Neural cell (in vitro differentiated cells): Measurements from ENCODE around the gene BABAM2. TPM values are rescaled to one million over a fixed set of nuclear protein-coding genes. Genes with fewer than 3 reads are reported as not detected.

Experiments used
- H2AFZ ChIP-seq: fragments of 200-600, 300-800 bp; sonication (generic), shearing (Covaris generic); 2 replicates; pipeline ENCODE4 v1.6.0; 2014; ENCODE audit warnings: low read depth, mild to moderate bottlenecking, antibody characterized with exemption, low read length, moderate library complexity
- H3F3A ChIP-seq: fragments of 200-600 bp; shearing (Covaris generic); 2 replicates; pipeline ENCODE4 v1.6.1; 2016; ENCODE audit warnings: mild to moderate bottlenecking, moderate library complexity, mixed read lengths, antibody characterized with exemption, low read length; ENCODE audit not compliant: insufficient read depth, poor library complexity, severe bottlenecking
- H3K27ac ChIP-seq: fragments of 200-600, 300-800 bp; sonication (generic), shearing (Covaris generic); 2 replicates; pipeline ENCODE4 v1.5.1; 2014; ENCODE audit warnings: mild to moderate bottlenecking, low read length, moderate library complexity
- H3K27me3 ChIP-seq: fragments of 300-800, 200-600 bp; sonication (generic), shearing (Covaris generic); 2 replicates; pipeline ENCODE4 v1.6.0; 2014; ENCODE audit warnings: mild to moderate bottlenecking, low read depth, low read length, moderate library complexity; ENCODE audit not compliant: insufficient read depth
- H3K36me3 ChIP-seq: fragments of 300-800, 200-600 bp; sonication (generic), shearing (Covaris generic); 2 replicates; pipeline ENCODE4 v1.5.1; 2014; ENCODE audit warnings: mild to moderate bottlenecking, antibody characterized with exemption, low read length, moderate library complexity; ENCODE audit not compliant: insufficient read depth
- H3K4me2 ChIP-seq: fragments of 300-800, 200-600 bp; sonication (generic), shearing (Covaris generic); 2 replicates; pipeline ENCODE4 v1.6.0; 2014; ENCODE audit warnings: mild to moderate bottlenecking, low read length
- H3K4me3 ChIP-seq: fragments of 300-800, 200-600 bp; sonication (generic), shearing (Covaris generic); 2 replicates; pipeline ENCODE4 v1.5.1; 2014; ENCODE audit warnings: mild to moderate bottlenecking, low read length, moderate library complexity
- H3K79me2 ChIP-seq: fragments of 200-600 bp; shearing (Covaris generic); replicated peaks from 2 replicates; pipeline ENCODE4 v1.6.0; 2014; ENCODE audit warnings: mild to moderate bottlenecking, low read length, moderate library complexity; ENCODE audit not compliant: insufficient read depth
- H3K9ac ChIP-seq: fragments of 300-800, 200-600 bp; sonication (generic), shearing (Covaris generic); 2 replicates; pipeline ENCODE4 v1.6.1; 2016; ENCODE audit warnings: mild to moderate bottlenecking, low read length, mixed read lengths
- H3K9me2 ChIP-seq: fragments of 200-600 bp; shearing (Covaris generic); 2 replicates; pipeline ENCODE4 v1.6.1; 2016; ENCODE audit warnings: mild to moderate bottlenecking, low read length, mixed read lengths; ENCODE audit not compliant: insufficient read depth
- H3K9me3 ChIP-seq: fragments of 200-600, 300-800 bp; sonication (generic), shearing (Covaris generic); 2 replicates; pipeline ENCODE4 v1.6.1; 2016; ENCODE audit warnings: mild to moderate bottlenecking, mixed run types, low read length, moderate library complexity, mixed read lengths
- H4K20me1 ChIP-seq: fragments of 200-600 bp; shearing (Covaris generic); 2 replicates; pipeline ENCODE4 v1.6.1; 2016; ENCODE audit warnings: mild to moderate bottlenecking, mixed run types; ENCODE audit not compliant: insufficient read depth
- EP300 ChIP-seq: fragments of 450-650 bp; conservative IDR thresholded peaks from 2 replicates; pipeline ENCODE4 v1.6.1; 2014; ENCODE audit warnings: antibody characterized with exemption, mild to moderate bottlenecking, moderate library complexity; ENCODE audit not compliant: poor library complexity, severe bottlenecking
- EZH2 ChIP-seq: fragments of 200-600, 300-800 bp; shearing (Covaris generic), sonication (generic); IDR thresholded peaks from 2 replicates; pipeline ENCODE4 v1.6.1; 2014; ENCODE audit warnings: antibody characterized with exemption, low read length, borderline replicate concordance, mild to moderate bottlenecking; ENCODE audit not compliant: insufficient read depth, poor library complexity, severe bottlenecking
- MXI1 ChIP-seq: fragments of 450-650 bp; conservative IDR thresholded peaks from 2 replicates; pipeline ENCODE4 v1.6.1; 2014; ENCODE audit warnings: antibody characterized with exemption, mild to moderate bottlenecking; ENCODE audit not compliant: poor library complexity, severe bottlenecking
- POLR2AphosphoS5 ChIP-seq: IDR thresholded peaks from 2 replicates; pipeline ENCODE4 v1.6.1; 2012
- RAD21 ChIP-seq: fragments of 450-650 bp; conservative IDR thresholded peaks from 2 replicates; pipeline ENCODE4 v1.6.1; 2014; ENCODE audit warnings: antibody characterized with exemption, mild to moderate bottlenecking, moderate library complexity
- SMC3 ChIP-seq: fragments of 450-650 bp; conservative IDR thresholded peaks from 2 replicates; pipeline ENCODE4 v1.6.1; 2014; ENCODE audit warnings: antibody characterized with exemption, mild to moderate bottlenecking, moderate library complexity; ENCODE audit not compliant: poor library complexity
- TAF1 ChIP-seq: IDR thresholded peaks from 2 replicates; pipeline ENCODE4 v1.6.1; 2012; ENCODE audit warnings: low read depth
- polyA plus RNA-seq: library from polyadenylated mRNA; depleted of rRNA; stranded (reverse); fragments of >200 nt; gene quantifications from 2 replicates; pipeline ENCODE4 v1.2.3, GENCODE V29; 2014
- TF ChIP-seq, protein P1 (sequence below): IDR thresholded peaks from 2 replicates; pipeline ENCODE4 v1.6.1; 2012; ENCODE audit warnings: borderline replicate concordance
- TF ChIP-seq, protein P2 (sequence below): fragments of 450-650 bp; IDR thresholded peaks from 2 replicates; pipeline ENCODE4 v1.5.1; 2014; ENCODE audit warnings: antibody characterized with exemption, mild to moderate bottlenecking, moderate library complexity; ENCODE audit not compliant: poor library complexity, severe bottlenecking

Gene BABAM2
- polyA plus RNA-seq, 1 donor from 2014 or later: 15.3 TPM

DNA sequence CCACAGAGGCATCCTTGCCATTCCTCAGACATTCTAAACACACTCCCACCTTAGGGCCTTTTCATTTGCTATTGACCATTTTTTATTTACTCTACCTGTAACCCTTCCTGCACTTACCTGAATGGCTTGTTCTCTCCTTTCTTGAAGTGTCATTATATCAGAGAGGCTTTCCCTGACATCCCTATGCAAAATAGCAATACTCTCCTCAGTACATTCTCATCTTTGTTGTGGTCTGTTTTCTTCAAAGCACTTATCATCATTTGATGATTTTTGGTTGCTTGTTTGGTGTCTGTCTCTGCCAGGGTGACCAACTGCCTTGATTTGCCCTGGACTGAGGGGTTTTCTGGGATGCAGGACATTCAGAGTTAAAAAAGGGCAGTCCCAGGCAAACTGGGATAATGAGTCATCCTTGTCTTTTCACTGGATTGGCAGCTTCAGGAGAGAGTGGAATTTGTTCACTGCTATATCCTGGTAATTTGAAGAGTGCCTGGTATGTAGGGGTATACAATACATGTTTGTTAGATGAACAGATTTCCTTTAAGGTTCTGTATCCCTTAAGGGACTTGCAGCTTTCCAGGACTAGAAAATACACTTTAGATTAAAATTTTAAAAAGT is 102.4 kb downstream of the BABAM2 start:
- no peak overlapping the region for H3K9ac ChIP-seq
- TF ChIP-seq TAF1 (no peak), SMC3 (no peak), EZH2 (no peak), RAD21 (no peak), MXI1 (no peak), POLR2AphosphoS5 (no peak), EP300 (no peak)
- TF ChIP-seq, protein P1, sequence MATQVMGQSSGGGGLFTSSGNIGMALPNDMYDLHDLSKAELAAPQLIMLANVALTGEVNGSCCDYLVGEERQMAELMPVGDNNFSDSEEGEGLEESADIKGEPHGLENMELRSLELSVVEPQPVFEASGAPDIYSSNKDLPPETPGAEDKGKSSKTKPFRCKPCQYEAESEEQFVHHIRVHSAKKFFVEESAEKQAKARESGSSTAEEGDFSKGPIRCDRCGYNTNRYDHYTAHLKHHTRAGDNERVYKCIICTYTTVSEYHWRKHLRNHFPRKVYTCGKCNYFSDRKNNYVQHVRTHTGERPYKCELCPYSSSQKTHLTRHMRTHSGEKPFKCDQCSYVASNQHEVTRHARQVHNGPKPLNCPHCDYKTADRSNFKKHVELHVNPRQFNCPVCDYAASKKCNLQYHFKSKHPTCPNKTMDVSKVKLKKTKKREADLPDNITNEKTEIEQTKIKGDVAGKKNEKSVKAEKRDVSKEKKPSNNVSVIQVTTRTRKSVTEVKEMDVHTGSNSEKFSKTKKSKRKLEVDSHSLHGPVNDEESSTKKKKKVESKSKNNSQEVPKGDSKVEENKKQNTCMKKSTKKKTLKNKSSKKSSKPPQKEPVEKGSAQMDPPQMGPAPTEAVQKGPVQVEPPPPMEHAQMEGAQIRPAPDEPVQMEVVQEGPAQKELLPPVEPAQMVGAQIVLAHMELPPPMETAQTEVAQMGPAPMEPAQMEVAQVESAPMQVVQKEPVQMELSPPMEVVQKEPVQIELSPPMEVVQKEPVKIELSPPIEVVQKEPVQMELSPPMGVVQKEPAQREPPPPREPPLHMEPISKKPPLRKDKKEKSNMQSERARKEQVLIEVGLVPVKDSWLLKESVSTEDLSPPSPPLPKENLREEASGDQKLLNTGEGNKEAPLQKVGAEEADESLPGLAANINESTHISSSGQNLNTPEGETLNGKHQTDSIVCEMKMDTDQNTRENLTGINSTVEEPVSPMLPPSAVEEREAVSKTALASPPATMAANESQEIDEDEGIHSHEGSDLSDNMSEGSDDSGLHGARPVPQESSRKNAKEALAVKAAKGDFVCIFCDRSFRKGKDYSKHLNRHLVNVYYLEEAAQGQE: no peak
- TF ChIP-seq, protein P2, sequence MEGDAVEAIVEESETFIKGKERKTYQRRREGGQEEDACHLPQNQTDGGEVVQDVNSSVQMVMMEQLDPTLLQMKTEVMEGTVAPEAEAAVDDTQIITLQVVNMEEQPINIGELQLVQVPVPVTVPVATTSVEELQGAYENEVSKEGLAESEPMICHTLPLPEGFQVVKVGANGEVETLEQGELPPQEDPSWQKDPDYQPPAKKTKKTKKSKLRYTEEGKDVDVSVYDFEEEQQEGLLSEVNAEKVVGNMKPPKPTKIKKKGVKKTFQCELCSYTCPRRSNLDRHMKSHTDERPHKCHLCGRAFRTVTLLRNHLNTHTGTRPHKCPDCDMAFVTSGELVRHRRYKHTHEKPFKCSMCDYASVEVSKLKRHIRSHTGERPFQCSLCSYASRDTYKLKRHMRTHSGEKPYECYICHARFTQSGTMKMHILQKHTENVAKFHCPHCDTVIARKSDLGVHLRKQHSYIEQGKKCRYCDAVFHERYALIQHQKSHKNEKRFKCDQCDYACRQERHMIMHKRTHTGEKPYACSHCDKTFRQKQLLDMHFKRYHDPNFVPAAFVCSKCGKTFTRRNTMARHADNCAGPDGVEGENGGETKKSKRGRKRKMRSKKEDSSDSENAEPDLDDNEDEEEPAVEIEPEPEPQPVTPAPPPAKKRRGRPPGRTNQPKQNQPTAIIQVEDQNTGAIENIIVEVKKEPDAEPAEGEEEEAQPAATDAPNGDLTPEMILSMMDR: no peak
- no peak overlapping the region for H3K4me3 ChIP-seq
- no peaks in the 10 kb centered on the region for H3K9me2 ChIP-seq
- no peaks in the 10 kb centered on the region for H3K79me2 ChIP-seq
- H3K27ac ChIP-seq: no peak overlapping the region
- no peaks in the 10 kb centered on the region for H4K20me1 ChIP-seq
- H3K27me3 ChIP-seq: no peaks in the 10 kb centered on the region
- no peaks in the 10 kb centered on the region for H3K9me3 ChIP-seq
- no peaks in the 10 kb centered on the region for H3F3A ChIP-seq
- no peak overlapping the region for H3K4me2 ChIP-seq
- H3K36me3 ChIP-seq: no peaks in the 10 kb centered on the region
- H2AFZ ChIP-seq: no peak overlapping the region

DNA sequence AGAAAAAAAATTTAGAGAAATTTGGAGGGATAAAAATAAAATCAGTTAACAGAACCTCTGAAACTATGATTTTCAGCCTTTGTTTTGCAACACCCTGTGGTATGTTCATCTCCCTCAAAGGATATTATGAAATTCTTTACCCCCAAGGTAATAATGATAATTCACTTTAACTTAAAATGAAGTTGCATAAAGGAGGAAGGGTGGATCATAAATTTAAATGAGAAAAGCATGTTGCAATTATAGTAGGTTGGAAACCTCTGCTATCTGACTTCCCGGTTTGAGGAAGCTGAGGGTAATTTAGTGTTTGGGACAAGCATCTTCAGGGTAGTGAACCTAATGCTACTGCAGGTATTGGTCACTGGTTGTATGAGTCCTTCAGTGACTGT is 102.9 kb downstream of the BABAM2 start:
- H3K4me2 ChIP-seq: no peak overlapping the region
- no peaks in the 10 kb centered on the region for H3K79me2 ChIP-seq
- H3F3A ChIP-seq: no peaks in the 10 kb centered on the region
- no peaks in the 10 kb centered on the region for H3K27me3 ChIP-seq
- H4K20me1 ChIP-seq: no peaks in the 10 kb centered on the region
- no peaks in the 10 kb centered on the region for H3K9me2 ChIP-seq
- no peak overlapping the region for H3K4me3 ChIP-seq
- H3K9ac ChIP-seq: no peak overlapping the region
- no peak overlapping the region for H3K27ac ChIP-seq
- H2AFZ ChIP-seq: no peak overlapping the region
- TF ChIP-seq RAD21: no peak
- TF ChIP-seq MXI1: no peak
- no peak for TF ChIP-seq TAF1
- TF ChIP-seq, protein P2: no peak
- no peak for TF ChIP-seq EP300
- TF ChIP-seq, protein P1: no peak
- TF ChIP-seq EZH2: no peak
- TF ChIP-seq SMC3: no peak
- TF ChIP-seq POLR2AphosphoS5: no peak
- no peaks in the 10 kb centered on the region for H3K9me3 ChIP-seq
- no peaks in the 10 kb centered on the region for H3K36me3 ChIP-seq
